ENCODE data around the gene COG8. TPM values are rescaled to one million over a fixed set of nuclear protein-coding genes. Genes with fewer than 3 reads are reported as not detected.
A peak's percentile ranks its signal among the peaks of the same experiment; 100 is the strongest.

COG8 gene
- total RNA-seq, 1 experiment from 2014 or later, result 49.2 TPM

GRCh38 chr16:69327585-69328310, 11.6 kb downstream of the COG8 start:
- peaks cover 45% of the 10 kb centered on the region for H3K4me1 ChIP-seq (ENCODE audit: low read length)
- peaks cover 82% of the 10 kb centered on the region for H3K79me2 ChIP-seq (ENCODE audit: low read length)
- no peaks in the 10 kb centered on the region for H3K27me3 ChIP-seq (ENCODE audit: low read length)
- no peaks in the 10 kb centered on the region for H3K9me2 ChIP-seq (replicated peaks; ENCODE audit: insufficient read depth, low read length)
- no peak for DNase-seq
- peak overlapping the region; percentile 94 for H3K9ac ChIP-seq (ENCODE audit: low read length)
- H3K4me2 ChIP-seq (ENCODE audit: low read depth, low read length, poor library complexity, severe bottlenecking), result peak overlapping the region; percentile 85
- peak overlapping the region; percentile 83; the same call in 1 of the 2 replicates for H3K4me3 ChIP-seq (ENCODE audit: low read length)
- no peaks in the 10 kb centered on the region for H3K9me3 ChIP-seq (ENCODE audit: low read length)
- no peak overlapping the region for H3K27ac ChIP-seq (ENCODE audit: low read length)
- peaks cover 49% of the 10 kb centered on the region for H4K20me1 ChIP-seq (ENCODE audit: insufficient read depth, low read depth, low read length)
- H3K36me3 ChIP-seq (ENCODE audit: insufficient read depth, low read length), result peaks cover 17% of the 10 kb centered on the region
- H2AFZ ChIP-seq (ENCODE audit: low read length), result no peak overlapping the region

GRCh38 chr16:69326172-69326873, 13.0 kb downstream of the COG8 start:
- no peak overlapping the region for H3K9ac ChIP-seq (ENCODE audit: low read length)
- no peak for DNase-seq
- H3K79me2 ChIP-seq (ENCODE audit: low read length), result peaks cover 82% of the 10 kb centered on the region
- H3K27me3 ChIP-seq (ENCODE audit: low read length), result no peaks in the 10 kb centered on the region
- no peak overlapping the region for H3K27ac ChIP-seq (ENCODE audit: low read length)
- H2AFZ ChIP-seq (ENCODE audit: low read length), result no peak overlapping the region
- H3K9me2 ChIP-seq (replicated peaks; ENCODE audit: insufficient read depth, low read length), result no peaks in the 10 kb centered on the region
- peaks cover 20% of the 10 kb centered on the region for H3K36me3 ChIP-seq (ENCODE audit: insufficient read depth, low read length)
- H3K4me3 ChIP-seq (ENCODE audit: low read length), result no peak overlapping the region
- H3K4me1 ChIP-seq (ENCODE audit: low read length), result peaks cover 42% of the 10 kb centered on the region
- no peaks in the 10 kb centered on the region for H3K9me3 ChIP-seq (ENCODE audit: low read length)
- H3K4me2 ChIP-seq (ENCODE audit: low read depth, low read length, poor library complexity, severe bottlenecking), result no peak overlapping the region
- H4K20me1 ChIP-seq (ENCODE audit: insufficient read depth, low read depth, low read length), result peaks cover 49% of the 10 kb centered on the region

- no peaks in the 10 kb centered on the region for H3K9me3 ChIP-seq (ENCODE audit: low read length)
- H2AFZ ChIP-seq (ENCODE audit: low read length), result no peak overlapping the region
- no peak overlapping the region for H3K4me2 ChIP-seq (ENCODE audit: low read depth, low read length, poor library complexity, severe bottlenecking)
- peaks cover 49% of the 10 kb centered on the region for H4K20me1 ChIP-seq (ENCODE audit: insufficient read depth, low read depth, low read length)
- H3K27ac ChIP-seq (ENCODE audit: low read length), result no peak overlapping the region
- no peaks in the 10 kb centered on the region for H3K27me3 ChIP-seq (ENCODE audit: low read length)
- DNase-seq, result no peak
- H3K4me3 ChIP-seq (ENCODE audit: low read length), result no peak overlapping the region
- H3K9me2 ChIP-seq (replicated peaks; ENCODE audit: insufficient read depth, low read length), result no peaks in the 10 kb centered on the region
- H3K4me1 ChIP-seq (ENCODE audit: low read length), result peaks cover 37% of the 10 kb centered on the region
- H3K9ac ChIP-seq (ENCODE audit: low read length), result no peak overlapping the region
- H3K36me3 ChIP-seq (ENCODE audit: insufficient read depth, low read length), result peaks cover 23% of the 10 kb centered on the region
- H3K79me2 ChIP-seq (ENCODE audit: low read length), result peaks cover 78% of the 10 kb centered on the region
Observed at GRCh38 chr16:69325784-69326171, 13.6 kb downstream of the COG8 start.

- Histone ChIP-seq H3K4me1 (ENCODE audit: low read length) (peaks cover 36% of the 10 kb centered on the region), H3K36me3 (ENCODE audit: insufficient read depth, low read length) (peaks cover 29% of the 10 kb centered on the region), H3K9ac (ENCODE audit: low read length) (no peak overlapping the region), H3K27me3 (ENCODE audit: low read length) (no peaks in the 10 kb centered on the region), H3K9me2 (replicated peaks; ENCODE audit: insufficient read depth, low read length) (no peaks in the 10 kb centered on the region), H3K79me2 (ENCODE audit: low read length) (peaks cover 70% of the 10 kb centered on the region), H3K4me2 (ENCODE audit: low read depth, low read length, poor library complexity, severe bottlenecking) (no peak overlapping the region), H3K9me3 (ENCODE audit: low read length) (no peaks in the 10 kb centered on the region), H4K20me1 (ENCODE audit: insufficient read depth, low read depth, low read length) (peaks cover 47% of the 10 kb centered on the region), H3K27ac (ENCODE audit: low read length) (no peak overlapping the region), H2AFZ (ENCODE audit: low read length) (no peak overlapping the region), H3K4me3 (ENCODE audit: low read length) (no peak overlapping the region)
- no peak for DNase-seq
Observed at GRCh38 chr16:69324585-69325253, 14.6 kb downstream of the COG8 start.

GRCh38 chr16:69324013-69324531, 15.3 kb downstream of the COG8 start:
- no peak overlapping the region for H3K4me2 ChIP-seq (ENCODE audit: low read depth, low read length, poor library complexity, severe bottlenecking)
- H3K4me1 ChIP-seq (ENCODE audit: low read length), result peaks cover 32% of the 10 kb centered on the region
- H3K79me2 ChIP-seq (ENCODE audit: low read length), result peaks cover 64% of the 10 kb centered on the region
- H4K20me1 ChIP-seq (ENCODE audit: insufficient read depth, low read depth, low read length), result peaks cover 40% of the 10 kb centered on the region
- H3K27ac ChIP-seq (ENCODE audit: low read length), result no peak overlapping the region
- no peaks in the 10 kb centered on the region for H3K9me3 ChIP-seq (ENCODE audit: low read length)
- H3K4me3 ChIP-seq (ENCODE audit: low read length), result no peak overlapping the region
- H3K36me3 ChIP-seq (ENCODE audit: insufficient read depth, low read length), result peaks cover 29% of the 10 kb centered on the region
- H2AFZ ChIP-seq (ENCODE audit: low read length), result no peak overlapping the region
- no peaks in the 10 kb centered on the region for H3K27me3 ChIP-seq (ENCODE audit: low read length)
- H3K9me2 ChIP-seq (replicated peaks; ENCODE audit: insufficient read depth, low read length), result no peaks in the 10 kb centered on the region
- no peak overlapping the region for H3K9ac ChIP-seq (ENCODE audit: low read length)
- no peak for DNase-seq

- Histone ChIP-seq H3K9me2 (replicated peaks; ENCODE audit: insufficient read depth, low read length) (no peaks in the 10 kb centered on the region), H3K36me3 (ENCODE audit: insufficient read depth, low read length) (peaks cover 29% of the 10 kb centered on the region), H3K9ac (ENCODE audit: low read length) (no peak overlapping the region), H4K20me1 (ENCODE audit: insufficient read depth, low read depth, low read length) (peaks cover 34% of the 10 kb centered on the region), H3K4me2 (ENCODE audit: low read depth, low read length, poor library complexity, severe bottlenecking) (no peak overlapping the region), H3K9me3 (ENCODE audit: low read length) (no peaks in the 10 kb centered on the region), H3K27me3 (ENCODE audit: low read length) (no peaks in the 10 kb centered on the region), H2AFZ (ENCODE audit: low read length) (no peak overlapping the region), H3K4me1 (ENCODE audit: low read length) (peaks cover 25% of the 10 kb centered on the region), H3K79me2 (ENCODE audit: low read length) (peaks cover 57% of the 10 kb centered on the region), H3K4me3 (ENCODE audit: low read length) (no peak overlapping the region), H3K27ac (ENCODE audit: low read length) (no peak overlapping the region)
- no peak for DNase-seq
Observed at GRCh38 chr16:69323415-69323814, 15.9 kb downstream of the COG8 start.

GRCh38 chr16:69322343-69322742, 17.0 kb downstream of the COG8 start:
- Histone ChIP-seq H3K27ac (ENCODE audit: low read length) (no peak overlapping the region), H3K79me2 (ENCODE audit: low read length) (peaks cover 46% of the 10 kb centered on the region), H3K36me3 (ENCODE audit: insufficient read depth, low read length) (peaks cover 29% of the 10 kb centered on the region), H2AFZ (ENCODE audit: low read length) (no peak overlapping the region), H3K4me3 (ENCODE audit: low read length) (no peak overlapping the region), H3K9me3 (ENCODE audit: low read length) (no peaks in the 10 kb centered on the region), H3K9me2 (replicated peaks; ENCODE audit: insufficient read depth, low read length) (no peaks in the 10 kb centered on the region), H3K4me1 (ENCODE audit: low read length) (peaks cover 15% of the 10 kb centered on the region), H3K9ac (ENCODE audit: low read length) (no peak overlapping the region), H3K4me2 (ENCODE audit: low read depth, low read length, poor library complexity, severe bottlenecking) (no peak overlapping the region), H3K27me3 (ENCODE audit: low read length) (no peaks in the 10 kb centered on the region), H4K20me1 (ENCODE audit: insufficient read depth, low read depth, low read length) (peaks cover 28% of the 10 kb centered on the region)
- DNase-seq, result no peak

- Histone ChIP-seq H3K9ac (ENCODE audit: low read length) (no peak overlapping the region), H3K4me2 (ENCODE audit: low read depth, low read length, poor library complexity, severe bottlenecking) (no peak overlapping the region), H3K27me3 (ENCODE audit: low read length) (no peaks in the 10 kb centered on the region), H3K9me3 (ENCODE audit: low read length) (no peaks in the 10 kb centered on the region), H2AFZ (ENCODE audit: low read length) (no peak overlapping the region), H3K79me2 (ENCODE audit: low read length) (peaks cover 34% of the 10 kb centered on the region), H4K20me1 (ENCODE audit: insufficient read depth, low read depth, low read length) (peaks cover 19% of the 10 kb centered on the region), H3K36me3 (ENCODE audit: insufficient read depth, low read length) (peaks cover 27% of the 10 kb centered on the region), H3K9me2 (replicated peaks; ENCODE audit: insufficient read depth, low read length) (no peaks in the 10 kb centered on the region), H3K4me1 (ENCODE audit: low read length) (peaks cover 4% of the 10 kb centered on the region; the same call in 1 of the 2 replicates), H3K4me3 (ENCODE audit: low read length) (no peak overlapping the region), H3K27ac (ENCODE audit: low read length) (no peak overlapping the region)
- no peak for DNase-seq
Observed at GRCh38 chr16:69321080-69321479, 18.3 kb downstream of the COG8 start.

Data from Karpas-422 (cell line).